Epithelial cell of proximal tubule (primary cell): ENCODE data around the gene EIF2AK2. TPM values are rescaled to one million over a fixed set of nuclear protein-coding genes. Genes with fewer than 3 reads are reported as not detected.

Source experiments
- DNase-seq: peaks from one replicate; pipeline ENCODE4 v3.0.0-alpha.2; 2011; ENCODE audit warnings: low read depth
- H3K4me3 ChIP-seq: 2 replicates; pipeline ENCODE4 v1.5.1; 2011; ENCODE audit warnings: low read depth, mild to moderate bottlenecking, low read length
- CTCF ChIP-seq: conservative IDR thresholded peaks from 2 replicates; pipeline ENCODE4 v1.5.1; 2012; ENCODE audit warnings: low read depth, mild to moderate bottlenecking, low read length
- total RNA-seq: library from RNA; depleted of rRNA; stranded (reverse); fragments of >200 nt; gene quantifications from 2 replicates; pipeline ENCODE4 v1.2.3, GENCODE V29; 2015

Gene EIF2AK2
- total RNA-seq, 1 donor from 2014 or later: 16.7 TPM

GRCh38 chr2:37119157-37119556 is 37.6 kb downstream of the EIF2AK2 start:
- TF ChIP-seq CTCF: no peak
- H3K4me3 ChIP-seq: no peak overlapping the region
- DNase-seq: no peak

DNA sequence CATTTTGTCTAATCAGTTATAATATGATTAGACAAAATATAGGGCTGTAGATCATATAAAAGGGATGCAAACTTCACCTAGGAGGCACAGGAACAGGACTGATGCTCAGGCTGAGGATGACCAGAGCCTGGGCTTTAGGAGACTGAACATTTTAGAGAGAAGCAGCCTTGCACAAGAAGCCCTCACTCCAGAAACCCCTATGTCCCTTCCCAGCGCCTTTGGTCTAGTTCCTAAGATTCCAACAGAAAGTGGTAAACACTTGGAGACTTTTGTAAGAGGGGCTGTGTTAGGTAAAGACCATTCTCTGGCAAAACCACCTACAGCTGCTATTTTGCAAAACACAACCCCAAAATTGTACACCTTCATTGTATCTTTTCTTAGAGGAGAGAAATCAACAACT is 39.2 kb downstream of the EIF2AK2 start:
- no peak for DNase-seq
- TF ChIP-seq CTCF: no peak
- no peak overlapping the region for H3K4me3 ChIP-seq

DNA sequence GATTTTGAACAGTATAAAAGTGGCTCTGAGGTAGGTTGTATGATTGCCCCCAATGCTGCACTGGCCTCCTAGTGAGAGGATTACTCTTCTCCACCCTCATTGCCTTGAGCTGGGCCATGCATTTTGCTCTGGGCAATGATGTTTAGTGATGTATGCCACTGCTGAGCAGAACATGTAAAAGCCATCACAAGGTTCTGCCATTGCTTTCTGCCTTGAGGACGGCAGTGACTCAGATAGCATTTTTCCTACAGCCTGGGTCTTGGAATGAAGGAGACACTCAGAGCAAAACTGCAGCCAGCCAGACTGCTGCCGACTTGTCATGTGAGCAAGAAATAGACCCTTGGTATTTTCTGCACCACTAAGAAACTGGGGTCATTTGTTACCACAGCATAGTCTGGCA is 44.8 kb downstream of the EIF2AK2 start:
- DNase-seq: no peak
- H3K4me3 ChIP-seq: no peak overlapping the region
- TF ChIP-seq CTCF: no peak

DNA sequence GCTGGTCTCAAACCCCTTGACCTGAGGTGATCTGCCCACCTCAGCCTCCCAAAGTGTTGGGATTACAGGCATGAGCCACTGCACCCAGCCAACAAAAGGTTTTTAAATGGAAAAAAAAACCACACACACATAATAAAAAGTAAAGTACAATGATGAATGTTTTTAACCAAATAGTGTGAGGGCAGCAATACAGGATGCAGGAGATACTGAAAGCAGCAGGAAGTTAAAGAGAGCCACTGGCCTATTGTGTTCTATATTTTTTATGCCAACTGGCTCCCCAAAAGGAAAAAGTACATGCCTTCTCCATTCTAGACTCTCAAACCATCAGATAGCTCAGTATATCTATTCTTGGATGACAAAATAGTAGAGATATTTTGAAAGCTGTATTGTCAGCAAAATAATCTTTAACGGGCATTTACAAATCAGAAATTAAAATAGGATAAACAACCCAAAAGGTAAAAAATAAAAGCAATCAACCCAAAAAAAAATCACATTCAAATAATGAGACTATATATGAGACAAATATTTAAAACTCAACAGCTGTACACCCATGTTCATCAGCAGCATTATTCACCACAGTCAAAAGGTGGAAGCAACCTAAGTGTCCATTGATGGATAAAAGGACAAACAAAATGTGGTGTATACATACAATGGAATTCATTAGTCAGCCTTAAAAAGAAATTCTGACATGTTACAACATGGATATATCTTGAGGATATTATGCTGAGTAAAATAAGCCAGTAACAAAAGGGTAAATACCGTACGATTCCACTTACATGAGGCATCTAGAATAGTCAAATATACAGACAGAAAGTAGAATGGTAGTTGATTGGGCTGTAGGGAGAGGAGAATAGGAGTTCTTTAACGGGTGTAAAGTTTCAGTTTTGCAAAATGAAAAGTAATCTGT is 46.2 kb downstream of the EIF2AK2 start:
- H3K4me3 ChIP-seq: no peak overlapping the region
- no peak for DNase-seq
- TF ChIP-seq CTCF: no peak

GRCh38 chr2:37109523-37109922 is 47.3 kb downstream of the EIF2AK2 start:
- no peak overlapping the region for H3K4me3 ChIP-seq
- DNase-seq: no peak
- TF ChIP-seq CTCF: no peak

DNA sequence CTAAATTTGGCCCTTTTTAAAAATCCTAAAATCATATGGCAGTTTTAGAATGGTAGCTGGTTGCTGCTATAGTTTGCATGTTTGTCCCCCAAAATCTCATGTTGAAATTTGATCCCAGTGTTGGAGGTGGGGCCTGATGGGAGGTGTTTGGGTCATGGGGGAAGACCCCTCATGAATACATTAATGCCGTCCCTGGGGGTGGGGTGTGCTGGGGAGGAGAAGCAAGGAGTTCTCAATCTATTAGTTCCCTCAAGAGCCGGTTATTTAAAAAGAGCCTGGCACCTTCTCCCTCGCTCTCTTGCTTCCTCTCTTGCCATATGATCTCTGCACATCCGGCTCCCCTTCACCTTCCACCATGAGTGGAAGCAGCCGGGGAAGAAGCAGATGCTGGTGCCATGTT is 51.6 kb downstream of the EIF2AK2 start:
- DNase-seq: no peak
- no peak for TF ChIP-seq CTCF
- no peak overlapping the region for H3K4me3 ChIP-seq

GRCh38 chr2:37104178-37104577 is 52.6 kb downstream of the EIF2AK2 start:
- no peak overlapping the region for H3K4me3 ChIP-seq
- no peak for TF ChIP-seq CTCF
- no peak for DNase-seq
